CD4-positive, alpha-beta T cell treated with Interferon gamma for 1 hour (primary cell): Measurements from ENCODE around the gene ZDHHC11.
"Not testable (repeated sequence)": the region's sequence is repeated elsewhere in the genome, so short reads cannot be mapped to it uniquely, and the experiment has no call there.

ENCODE experiments used
- DNase-seq: peaks from one replicate; pipeline ENCODE4 v3.0.0-alpha.2; 2020

Gene ZDHHC11

DNA sequence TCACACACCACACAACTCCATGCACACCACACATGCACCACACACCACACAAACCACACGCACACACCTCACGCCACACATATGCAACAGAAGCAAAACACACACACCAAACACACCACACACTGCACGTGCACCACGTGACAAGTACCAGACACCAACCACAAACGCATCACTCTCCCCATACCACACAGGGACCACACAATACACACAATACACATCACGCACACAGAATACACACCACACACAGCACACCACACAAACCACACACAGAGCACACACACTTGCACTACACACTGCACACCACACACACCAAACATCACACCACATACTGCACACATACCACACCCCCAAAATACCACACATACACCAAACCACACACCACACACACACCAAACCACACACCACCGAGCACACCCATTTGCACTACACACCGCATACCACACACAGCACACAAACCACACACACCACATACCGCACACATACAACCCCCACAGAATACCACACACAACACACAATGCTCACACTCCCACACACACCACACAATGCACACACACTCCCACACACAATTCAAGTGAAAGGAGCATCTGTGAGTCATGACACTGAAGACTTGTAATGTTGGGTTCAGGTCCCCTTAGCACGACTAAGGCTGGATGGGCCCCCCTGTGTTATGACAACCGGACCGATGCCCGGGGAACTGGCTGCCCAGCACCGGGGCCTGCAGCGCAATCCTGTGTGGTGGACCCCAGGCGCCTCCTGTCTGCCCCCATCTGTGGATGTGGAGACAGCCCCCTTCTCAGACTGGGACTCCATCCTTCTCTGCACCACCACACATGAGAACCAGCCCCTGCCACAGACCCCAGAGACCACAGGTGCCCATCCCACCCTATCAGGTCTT, 6.0 kb upstream of the ZDHHC11 start:
- DNase-seq, result no peak

- no peak for DNase-seq
Observed at GRCh38 chr5:855771-856530, 5.2 kb upstream of the ZDHHC11 start.

GRCh38 chr5:854966-855743, 4.4 kb upstream of the ZDHHC11 start:
- no peak for DNase-seq

DNA sequence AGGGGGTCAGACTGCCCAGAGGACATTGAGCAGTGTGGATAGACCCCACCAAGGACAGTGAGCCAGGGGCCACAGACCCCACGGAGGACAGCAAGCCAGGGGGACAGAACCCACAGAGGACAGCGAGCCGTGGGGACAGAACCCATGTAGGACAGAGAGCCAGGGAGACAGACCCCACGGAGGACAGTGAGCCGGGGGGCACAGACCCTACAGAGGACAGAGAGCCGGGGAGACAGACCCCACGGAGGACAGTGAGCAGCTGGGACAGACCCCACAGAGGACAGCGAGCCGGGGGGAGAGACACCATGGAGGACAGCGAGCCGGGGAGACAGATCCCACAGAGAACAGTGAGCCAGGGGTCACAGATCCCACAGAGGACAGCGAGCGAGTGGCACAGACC, 3.4 kb upstream of the ZDHHC11 start:
- no peak for DNase-seq

DNA sequence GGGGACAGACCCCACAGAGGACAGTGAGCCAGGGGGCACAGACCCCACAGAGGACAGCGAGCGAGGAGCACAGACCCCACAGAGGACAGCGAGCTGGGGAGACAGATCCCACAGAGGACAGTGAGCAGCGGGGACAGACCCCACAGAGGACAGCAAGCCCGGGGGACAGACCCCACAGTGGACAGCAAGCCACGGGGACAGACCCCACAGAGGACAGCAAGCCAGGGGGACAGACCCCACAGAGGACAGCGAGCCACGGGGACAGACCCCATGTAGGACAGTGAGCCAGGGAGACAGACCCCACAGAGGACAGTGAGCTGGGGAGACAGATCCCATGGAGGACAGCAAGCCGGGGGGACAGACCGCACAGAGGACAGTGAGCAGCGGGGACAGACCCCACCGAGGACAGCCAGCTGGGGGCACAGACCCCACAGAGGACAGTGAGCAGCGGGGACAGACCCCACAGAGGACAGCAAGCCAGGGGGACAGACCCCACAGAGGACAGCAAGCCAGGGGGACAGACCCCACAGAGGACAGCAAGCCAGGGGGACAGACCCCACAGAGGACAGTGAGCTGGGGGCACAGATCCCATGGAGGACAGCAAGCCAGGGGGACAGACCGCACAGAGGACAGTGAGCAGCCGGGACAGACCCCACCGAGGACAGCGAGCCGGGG, 2.8 kb upstream of the ZDHHC11 start:
- not testable (repeated sequence) for DNase-seq

GRCh38 chr5:852431-853401, 1.9 kb upstream of the ZDHHC11 start:
- no peak for DNase-seq

- DNase-seq, result no peak
Observed at GRCh38 chr5:852018-852417, 1.2 kb upstream of the ZDHHC11 start.

- DNase-seq, result no peak
Observed at GRCh38 chr5:851553-851952, 767 bp upstream of the ZDHHC11 start.

DNA sequence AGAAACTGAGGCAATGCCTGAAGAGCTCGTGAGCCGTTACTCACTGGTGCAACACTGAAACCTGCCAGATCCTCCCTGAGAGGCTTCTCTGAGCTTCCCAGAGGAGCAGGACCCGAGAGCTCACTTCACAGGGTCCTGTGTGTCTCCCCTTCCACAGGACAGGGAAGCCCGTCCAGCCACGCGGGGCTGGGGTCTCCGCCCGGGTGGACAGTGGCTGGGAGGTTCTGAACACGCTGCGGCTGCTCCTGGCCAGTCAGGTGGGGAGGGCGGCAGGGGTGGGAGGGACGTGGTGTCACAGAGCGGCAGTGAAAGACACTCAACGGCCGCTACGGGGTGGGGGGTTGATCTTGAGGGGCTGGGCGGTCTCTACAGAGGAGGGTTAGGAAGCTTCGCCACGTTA, 290 bp upstream of the ZDHHC11 start:
- DNase-seq, result no peak

GRCh38 chr5:849651-850301, 1.0 kb downstream of the ZDHHC11 start:
- no peak for DNase-seq

DNA sequence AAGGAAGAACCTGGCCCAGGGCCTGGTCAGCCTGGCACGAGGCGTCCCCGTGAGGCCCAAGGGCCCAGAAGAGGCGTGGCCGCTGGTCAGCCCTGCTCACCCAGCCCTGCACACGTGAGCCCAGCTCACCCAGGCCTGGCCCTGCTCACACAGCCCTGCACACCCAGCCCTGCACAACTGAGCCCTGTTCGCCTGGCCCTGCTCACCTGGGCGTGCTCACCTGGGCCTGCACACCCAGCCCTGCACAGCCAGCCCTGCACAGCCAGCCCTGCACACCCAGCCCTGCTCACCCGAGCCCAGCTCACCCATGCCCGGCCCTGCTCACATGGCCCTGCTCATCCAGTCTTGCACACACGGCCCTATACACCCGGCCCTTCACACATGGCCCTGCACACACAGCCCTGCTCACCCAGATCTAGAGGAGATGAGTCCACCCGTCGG, 2.1 kb downstream of the ZDHHC11 start:
- DNase-seq, result no peak

DNA sequence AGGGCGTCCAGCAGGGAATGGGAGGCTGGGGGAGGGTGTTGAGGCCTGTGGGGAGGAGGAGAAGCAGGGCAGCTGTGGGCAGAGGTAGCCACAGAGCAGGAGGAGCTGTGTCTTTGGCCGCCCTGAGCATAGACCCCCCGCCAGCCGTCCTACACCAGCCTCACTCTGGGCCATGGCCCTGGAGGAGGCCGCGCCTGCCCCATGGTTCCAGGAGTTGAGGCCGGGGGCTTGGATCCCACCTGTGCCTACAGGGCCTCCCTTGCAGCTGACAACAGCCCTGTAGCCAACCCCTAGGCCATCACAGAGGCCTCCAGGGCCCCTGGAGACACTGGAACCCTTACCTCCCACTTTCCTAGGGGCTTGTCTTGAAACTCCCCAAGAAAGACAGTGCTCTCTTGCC, 3.0 kb downstream of the ZDHHC11 start:
- not testable (repeated sequence) for DNase-seq

- DNase-seq, result not testable (repeated sequence)
Observed at GRCh38 chr5:847212-847611, 3.6 kb downstream of the ZDHHC11 start.

GRCh38 chr5:846602-847091, 4.1 kb downstream of the ZDHHC11 start:
- not testable (repeated sequence) for DNase-seq

DNA sequence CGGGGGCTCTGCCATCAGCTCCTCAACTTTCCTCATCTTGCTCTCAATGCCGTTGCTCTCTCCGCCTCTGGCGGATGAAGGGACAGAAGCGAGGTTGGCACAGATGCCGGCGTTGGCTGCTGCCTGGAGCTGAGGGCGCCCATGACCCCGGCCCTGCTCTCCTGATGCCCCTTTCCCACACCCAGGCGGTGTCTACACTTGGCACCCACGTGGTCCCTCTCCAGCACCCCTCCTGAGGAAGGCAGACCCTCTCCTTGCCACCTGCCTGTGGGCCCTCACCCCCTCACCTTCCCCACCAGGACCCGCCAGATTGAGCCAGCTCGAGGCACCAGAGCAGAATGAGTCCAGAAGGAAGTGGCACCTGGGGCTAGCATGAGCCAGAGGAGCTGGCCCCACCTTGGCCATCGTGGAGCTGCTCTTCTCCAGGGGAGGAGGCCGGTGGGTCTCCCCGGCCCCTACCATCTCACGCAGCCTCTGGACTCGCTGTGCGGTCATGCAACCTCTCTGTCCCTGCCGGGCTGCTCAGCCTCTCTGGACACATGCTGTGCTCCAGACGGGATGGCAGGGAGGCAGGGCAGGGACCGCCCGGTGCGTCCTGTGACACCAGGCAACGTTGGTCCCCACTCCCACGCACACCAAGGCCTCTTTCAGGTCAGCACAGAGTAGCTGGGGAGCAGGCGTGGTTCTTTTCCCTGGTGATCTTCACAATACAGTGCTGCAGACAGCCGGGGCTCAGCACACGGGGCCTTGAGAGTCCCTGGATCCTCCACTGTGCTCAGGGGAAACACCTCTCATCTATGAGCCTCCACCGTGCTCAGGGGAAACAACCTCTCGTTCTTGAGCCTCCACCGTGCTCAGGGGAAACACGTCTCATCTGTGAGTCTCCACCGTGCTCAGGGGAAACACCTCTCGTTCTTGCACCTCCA, 4.8 kb downstream of the ZDHHC11 start:
- DNase-seq, result not testable (repeated sequence)

DNA sequence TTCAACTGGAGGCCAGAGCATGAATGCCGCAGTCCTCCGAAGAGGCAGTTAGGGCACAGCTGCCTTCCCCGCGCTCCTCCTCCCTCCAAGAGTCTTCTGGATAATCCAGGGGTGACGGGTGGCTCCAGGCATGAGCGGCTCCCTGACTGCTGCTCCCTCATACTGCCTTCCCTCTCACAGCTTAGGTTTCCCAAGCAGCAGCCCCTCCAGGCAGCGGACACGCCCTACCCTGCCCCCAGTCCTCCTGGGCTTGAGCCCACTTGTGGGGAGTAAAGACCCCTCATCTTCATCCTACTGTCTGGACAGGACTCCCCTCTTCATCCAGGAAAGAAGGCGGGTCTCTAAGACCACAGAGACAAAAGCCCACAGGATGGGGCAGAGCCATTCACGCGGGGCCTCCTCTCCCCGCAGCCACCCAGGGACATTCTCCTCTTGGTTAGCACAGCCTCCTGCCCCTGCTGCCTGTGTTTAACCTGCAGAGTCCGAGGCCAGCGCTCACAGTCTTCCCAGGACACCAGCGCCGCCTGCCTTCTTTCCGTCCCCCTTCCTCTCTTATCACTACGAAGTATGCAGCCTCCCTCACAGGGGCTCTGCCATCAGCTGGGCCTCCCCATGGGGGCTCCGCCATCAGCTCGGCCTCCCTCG, 5.6 kb downstream of the ZDHHC11 start:
- DNase-seq, result not testable (repeated sequence)

DNA sequence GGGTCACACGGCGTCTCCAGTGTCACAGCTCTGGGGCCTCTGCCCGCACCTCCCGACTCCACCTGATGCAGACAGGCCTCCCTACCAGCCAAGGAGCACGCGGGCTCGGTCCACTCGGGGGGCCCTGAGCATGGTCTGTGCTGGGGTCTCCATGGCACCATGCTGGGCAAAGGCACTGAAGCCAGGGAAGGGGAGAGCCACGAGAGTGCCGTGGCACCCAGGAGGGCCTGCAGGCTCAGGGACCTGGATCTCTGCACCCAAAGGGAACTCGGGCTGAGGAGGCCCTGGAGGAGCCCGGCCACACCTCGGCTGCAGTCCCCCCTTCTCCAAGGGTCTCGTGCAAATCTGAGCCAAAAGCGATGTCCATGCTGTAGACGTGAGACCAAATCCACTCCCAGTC, 6.4 kb downstream of the ZDHHC11 start:
- DNase-seq, result not testable (repeated sequence)

DNA sequence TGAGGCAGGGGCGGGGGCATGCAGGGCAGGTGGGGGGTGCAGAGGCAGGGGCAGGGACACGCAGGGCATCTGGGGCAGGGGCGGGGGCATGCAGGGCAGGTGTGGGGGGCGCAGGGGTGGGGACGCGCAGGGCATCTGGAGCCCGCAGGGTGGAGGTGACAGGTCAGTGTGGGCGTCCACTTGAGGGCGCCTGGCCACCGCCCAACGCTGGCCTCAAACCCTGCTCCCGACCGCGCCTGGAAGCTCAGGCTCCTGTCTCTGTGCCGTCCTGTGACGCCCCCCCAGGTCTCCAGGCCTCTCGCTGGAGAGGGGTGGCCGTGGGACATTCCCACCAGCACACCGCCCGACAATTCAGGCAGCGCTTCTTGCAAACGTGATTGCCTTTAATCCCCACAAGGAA, 6.9 kb downstream of the ZDHHC11 start:
- not testable (repeated sequence) for DNase-seq

DNA sequence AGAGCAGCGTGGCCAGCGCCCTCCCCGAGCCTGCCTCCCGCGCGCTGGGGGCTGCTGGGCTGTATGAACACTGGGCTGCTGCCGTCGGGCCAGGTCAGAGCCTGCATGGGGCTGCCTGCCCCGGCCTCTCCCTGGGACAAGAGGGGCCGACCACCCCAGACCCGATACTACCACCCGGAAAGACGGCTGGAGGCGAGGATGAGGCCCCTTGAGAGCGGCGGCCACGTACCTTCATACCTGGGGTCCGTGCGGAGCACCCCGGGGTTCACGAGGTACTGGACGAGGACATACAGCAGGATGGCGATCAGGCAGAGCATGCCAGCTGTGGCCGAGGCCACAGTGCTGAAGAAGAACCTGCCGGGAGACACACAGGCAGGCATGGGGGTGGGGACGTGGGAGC, 7.4 kb downstream of the ZDHHC11 start:
- not testable (repeated sequence) for DNase-seq
